OCI-LY1 (cell line): ENCODE results near the gene ZNRD2.
A peak's percentile ranks its signal among the peaks of the same experiment; 100 is the strongest.
"Not testable (repeated sequence)": the region's sequence is repeated elsewhere in the genome, so short reads cannot be mapped to it uniquely, and the experiment has no call there.

Experiments used
- H2AFZ ChIP-seq: fragments of 200-600 bp; sonication (generic), shearing (Covaris generic); 2 replicates; pipeline ENCODE4 v1.6.0; 2014; ENCODE audit warnings: antibody characterized with exemption, mild to moderate bottlenecking, low read length
- H3F3A ChIP-seq: fragments of 200-600 bp; sonication (generic), shearing (Covaris generic); 2 replicates; pipeline ENCODE4 v1.6.0; 2014; ENCODE audit warnings: mild to moderate bottlenecking, antibody characterized with exemption, low read length, moderate library complexity; ENCODE audit not compliant: insufficient read depth
- H3K27ac ChIP-seq: fragments of 200-600 bp; sonication (generic); 2 replicates; pipeline ENCODE4 v1.5.1; 2014; ENCODE audit warnings: low read length, mixed run types, mild to moderate bottlenecking, low read depth; ENCODE audit not compliant: poor library complexity, severe bottlenecking
- H3K27me3 ChIP-seq: fragments of 200-600 bp; sonication (generic); 2 replicates; pipeline ENCODE4 v1.6.0; 2014; ENCODE audit warnings: antibody characterized with exemption, mild to moderate bottlenecking, low read length, moderate library complexity; ENCODE audit not compliant: insufficient read depth
- H3K36me3 ChIP-seq: fragments of 200-600 bp; sonication (generic); 2 replicates; pipeline ENCODE4 v1.6.1; 2014; ENCODE audit warnings: mild to moderate bottlenecking, antibody characterized with exemption, low read length, moderate library complexity, mixed read lengths; ENCODE audit not compliant: insufficient read depth
- H3K4me1 ChIP-seq: fragments of 200-600 bp; sonication (generic); 2 replicates; pipeline ENCODE4 v1.5.1; 2014; ENCODE audit warnings: mild to moderate bottlenecking, low read length, moderate library complexity; ENCODE audit not compliant: insufficient read depth, severe bottlenecking
- H3K4me2 ChIP-seq: fragments of 200-600 bp; sonication (generic), shearing (Covaris generic); 2 replicates; pipeline ENCODE4 v1.6.1; 2014; ENCODE audit warnings: low read length
- H3K4me3 ChIP-seq: fragments of 200-600 bp; sonication (generic); 2 replicates; pipeline ENCODE4 v1.5.1; 2014; ENCODE audit warnings: low read length, low read depth, mild to moderate bottlenecking, mixed read lengths; ENCODE audit not compliant: poor library complexity, severe bottlenecking
- H3K79me2 ChIP-seq: fragments of 200-600 bp; shearing (Covaris generic); 2 replicates; pipeline ENCODE4 v1.6.1; 2016; ENCODE audit warnings: mixed run types, low read length, mixed read lengths; ENCODE audit not compliant: insufficient read depth
- H3K9ac ChIP-seq: fragments of 200-600 bp; sonication (generic), shearing (Covaris generic); 2 replicates; pipeline ENCODE4 v1.6.1; 2014; ENCODE audit warnings: mild to moderate bottlenecking, low read length, mixed read lengths
- H3K9me2 ChIP-seq: fragments of 200-600 bp; sonication (generic), shearing (Covaris generic); 2 replicates; pipeline ENCODE4 v1.6.1; 2014; ENCODE audit warnings: low read depth, mild to moderate bottlenecking, low read length, mixed read lengths
- H3K9me3 ChIP-seq: fragments of 200-600 bp; shearing (Covaris generic); 2 replicates; pipeline ENCODE4 v1.6.1; 2014; ENCODE audit warnings: low read length, mixed read lengths
- H4K20me1 ChIP-seq: fragments of 200-600 bp; sonication (generic), shearing (Covaris generic); 2 replicates; pipeline ENCODE4 v1.6.0; 2016; ENCODE audit warnings: mild to moderate bottlenecking, low read length; ENCODE audit not compliant: insufficient read depth
- CTCF ChIP-seq: fragments of 200-600 bp; sonication (generic), shearing (Covaris generic); IDR thresholded peaks from 2 replicates; pipeline ENCODE4 v1.5.1; 2017; ENCODE audit warnings: mild to moderate bottlenecking, antibody characterized with exemption, low read length, moderate library complexity, mixed read lengths
- EZH2 ChIP-seq: fragments of 200-600 bp; sonication (generic), shearing (Covaris generic); IDR thresholded peaks from 2 replicates; pipeline ENCODE4 v1.8.0; 2017; ENCODE audit warnings: borderline replicate concordance, mixed run types, mild to moderate bottlenecking, antibody characterized with exemption, low read length, moderate library complexity, mixed read lengths

Gene ZNRD2

GRCh38 chr11:65569973-65570918, at the start of gene ZNRD2:
Gene ZNRD2 (plus strand): TSS chr11:65570477. CDS start chr11:65570492, 15 bp downstream.
- TF ChIP-seq EZH2, result no peak
- TF ChIP-seq CTCF, result peak; percentile 47; the same call in 1 of the 2 replicates
- Histone ChIP-seq H3K36me3 (peaks cover 5% of the 10 kb centered on the region; the same call in 1 of the 2 replicates), H4K20me1 (no peaks in the 10 kb centered on the region), H3K79me2 (no peaks in the 10 kb centered on the region), H2AFZ (no peak within 1 kb of the TSS), H3K4me2 (peak within 1 kb of the TSS; percentile 95), H3K4me3 (peak within 1 kb of the TSS; percentile 83), H3K9me2 (no peaks in the 10 kb centered on the region), H3K9me3 (no peaks in the 10 kb centered on the region), H3K27ac (peak within 1 kb of the TSS; percentile 85), H3K4me1 (peaks cover 60% of the 10 kb centered on the region), H3K27me3 (no peaks in the 10 kb centered on the region), H3K9ac (peak within 1 kb of the TSS; percentile 83), H3F3A (no peaks in the 10 kb centered on the region; the same call in 1 of the 2 replicates)

GRCh38 chr11:65521777-65522521, 48.3 kb upstream of the ZNRD2 start:
- H3F3A ChIP-seq, H3K9ac ChIP-seq, H3K36me3 ChIP-seq, H2AFZ ChIP-seq, H3K27ac ChIP-seq, H3K4me2 ChIP-seq, H3K9me2 ChIP-seq, H3K9me3 ChIP-seq, H4K20me1 ChIP-seq, H3K79me2 ChIP-seq, H3K27me3 ChIP-seq, H3K4me3 ChIP-seq: not testable (repeated sequence)
- peaks cover 28% of the 10 kb centered on the region for H3K4me1 ChIP-seq

- H3K9me2 ChIP-seq, H3K36me3 ChIP-seq, H3K27ac ChIP-seq, H3K9ac ChIP-seq, H3K9me3 ChIP-seq, H3F3A ChIP-seq, H3K27me3 ChIP-seq, H2AFZ ChIP-seq, H3K79me2 ChIP-seq, H3K4me3 ChIP-seq, H4K20me1 ChIP-seq: not testable (repeated sequence)
- Histone ChIP-seq H3K4me2 (peak overlapping the region; percentile 5; the same call in 1 of the 2 replicates), H3K4me1 (peaks cover 28% of the 10 kb centered on the region)
Measured at GRCh38 chr11:65522718-65523630, 47.3 kb upstream of the ZNRD2 start.

GRCh38 chr11:65523631-65523968, 46.7 kb upstream of the ZNRD2 start:
- not testable (repeated sequence) for H2AFZ ChIP-seq, H3K36me3 ChIP-seq, H3K9ac ChIP-seq, H3K27me3 ChIP-seq, H3K9me2 ChIP-seq, H4K20me1 ChIP-seq, H3K79me2 ChIP-seq, H3K9me3 ChIP-seq, H3K27ac ChIP-seq, H3F3A ChIP-seq, H3K4me3 ChIP-seq
- peaks cover 28% of the 10 kb centered on the region for H3K4me1 ChIP-seq
- peak overlapping the region; percentile 5; the same call in 1 of the 2 replicates for H3K4me2 ChIP-seq
